Uterine smooth muscle cell (primary cell): ENCODE data around the gene ZNF600. TPM values are rescaled to one million over a fixed set of nuclear protein-coding genes. Genes with fewer than 3 reads are reported as not detected.

Source experiments
- total RNA-seq: library from RNA; depleted of rRNA; stranded (reverse); fragments of >200 nt; gene quantifications from 2 replicates; pipeline ENCODE4 v1.2.3, GENCODE V29; 2014

Gene ZNF600
- total RNA-seq, result 3.9 and 4.0 TPM in 2 replicates

GRCh38 chr19:52786464-52787354 lies at the start of gene ZNF600:
Gene ZNF600 (minus strand): TSS chr19:52786791. CDS start chr19:52778888, 7,903 bp downstream.

GRCh38 chr19:52821204-52821960 lies 34.8 kb upstream of the ZNF600 start, which contains the start of gene ZNF28:
Gene ZNF28 (minus strand): TSS chr19:52821633. CDS start chr19:52817958, 3,675 bp downstream.

GRCh38 chr19:52734893-52735661 lies 51.5 kb downstream of the ZNF600 start, which contains the start of gene ZNF611:
Gene ZNF611 (minus strand): TSS chr19:52735044. CDS start chr19:52715894, 19,150 bp downstream.

Other genes starting within 250 kb of the ZNF600 start
- gene ZNF701, start 216.5 kb downstream of the ZNF600 start, total RNA-seq, result 14.6 and 16.7 TPM in 2 replicates
- gene ZNF83, start 148.4 kb downstream of the ZNF600 start, total RNA-seq, result 51.6 and 66.4 TPM in 2 replicates
- 12.3 and 13.9 TPM in 2 replicates for gene ZNF611, start 51.7 kb downstream of the ZNF600 start, total RNA-seq
- 9.5 and 17.6 TPM in 2 replicates for gene ZNF28, start 34.8 kb upstream of the ZNF600 start, total RNA-seq
- gene ZNF468, start 70.8 kb upstream of the ZNF600 start, total RNA-seq, result 28.7 and 29.2 TPM in 2 replicates
- 12.9 and 20.1 TPM in 2 replicates for gene ZNF320, start 110.8 kb upstream of the ZNF600 start, total RNA-seq
- gene ZNF888, start 136.6 kb upstream of the ZNF600 start, total RNA-seq, result 5.5 and 8.1 TPM in 2 replicates
- 8.0 and 13.6 TPM in 2 replicates for gene ZNF816, start 176.1 kb upstream of the ZNF600 start, total RNA-seq
- not detected in 2 replicates for gene ERVV-1, start 227.1 kb upstream of the ZNF600 start, total RNA-seq